OCI-LY7 (cell line): ENCODE data around the gene GALNT9. TPM values are rescaled to one million over a fixed set of nuclear protein-coding genes. Genes with fewer than 3 reads are reported as not detected.
"Not testable (repeated sequence)": the region's sequence is repeated elsewhere in the genome, so short reads cannot be mapped to it uniquely, and the experiment has no call there.

Experiments
- BruUV-seq: library from RNA; stranded (reverse); fragments of 400-500 nt; replicated peaks from 2 replicates; lab custom pipeline; 2021; lab: Mats Ljungman, UMichigan
- CTCF ChIA-PET: fragments of 300-600 bp; sonication (Branson Sonifier 250); formaldehyde crosslinking; loops from one replicate; lab custom pipeline; 2022; ENCODE audit warnings: antibody characterized with exemption; ENCODE audit not compliant: unreplicated experiment; lab: Charles Lee
- POLR2A ChIA-PET: fragments of 300-600 bp; sonication (Branson Sonifier 250); formaldehyde crosslinking; loops from one replicate; lab custom pipeline; 2022; ENCODE audit warnings: antibody characterized with exemption; lab: Charles Lee
- DNase-seq: peaks from one replicate; pipeline ENCODE4 v3.0.0-alpha.2; 2015; ENCODE audit warnings: low spot score
- H2AFZ ChIP-seq: fragments of 200-600 bp; sonication (generic), shearing (Covaris generic); 2 replicates; pipeline ENCODE4 v1.6.1; 2014; ENCODE audit warnings: mild to moderate bottlenecking, antibody characterized with exemption, low read length, moderate library complexity
- H3K27ac ChIP-seq: fragments of 200-600 bp; sonication (generic); 2 replicates; pipeline ENCODE4 v1.5.1; 2014; ENCODE audit warnings: mixed run types, low read depth, mild to moderate bottlenecking, moderate library complexity, low read length, inconsistent platforms; ENCODE audit not compliant: poor library complexity, severe bottlenecking
- H3K36me3 ChIP-seq: fragments of 200-600 bp; sonication (generic); 2 replicates; pipeline ENCODE4 v1.6.1; 2014; ENCODE audit warnings: mild to moderate bottlenecking, antibody characterized with exemption, low read length, moderate library complexity, mixed read lengths; ENCODE audit not compliant: insufficient read depth
- H3K4me1 ChIP-seq: fragments of 200-600 bp; sonication (generic); 2 replicates; pipeline ENCODE4 v1.5.1; 2014; ENCODE audit warnings: mild to moderate bottlenecking, low read length; ENCODE audit not compliant: insufficient read depth, poor library complexity, severe bottlenecking
- H3K4me2 ChIP-seq: fragments of 200-600 bp; sonication (generic); 2 replicates; pipeline ENCODE4 v1.6.1; 2014; ENCODE audit warnings: mild to moderate bottlenecking, low read length
- H3K4me3 ChIP-seq: fragments of 200-600 bp; sonication (generic); 2 replicates; pipeline ENCODE4 v1.5.1; 2014; ENCODE audit warnings: mild to moderate bottlenecking, low read depth, low read length; ENCODE audit not compliant: poor library complexity, severe bottlenecking
- H3K79me2 ChIP-seq: fragments of 200-600 bp; sonication (generic); 2 replicates; pipeline ENCODE4 v1.6.1; 2016; ENCODE audit warnings: low read depth, mild to moderate bottlenecking, low read length, moderate library complexity, mixed read lengths; ENCODE audit not compliant: insufficient read depth
- H3K9me2 ChIP-seq: fragments of 200-600 bp; sonication (generic); 2 replicates; pipeline ENCODE4 v1.6.1; 2016; ENCODE audit warnings: mild to moderate bottlenecking, low read length, mixed read lengths; ENCODE audit not compliant: insufficient read depth
- H3K9me3 ChIP-seq: fragments of 200-600 bp; sonication (generic); 2 replicates; pipeline ENCODE4 v1.6.1; 2014; ENCODE audit warnings: mild to moderate bottlenecking, mixed run types, low read length, mixed read lengths
- H4K20me1 ChIP-seq: fragments of 200-600 bp; sonication (generic); 2 replicates; pipeline ENCODE4 v1.6.1; 2014; ENCODE audit warnings: mild to moderate bottlenecking, antibody characterized with exemption, low read length, moderate library complexity, mixed read lengths; ENCODE audit not compliant: insufficient read depth
- CTCF ChIP-seq: fragments of 200-600 bp; sonication (generic); conservative IDR thresholded peaks from 2 replicates; pipeline ENCODE4 v1.5.1; 2014; ENCODE audit warnings: mild to moderate bottlenecking, antibody characterized with exemption, low read length, moderate library complexity, mixed read lengths
- EZH2phosphoT487 ChIP-seq: fragments of 200-600 bp; sonication (generic); IDR thresholded peaks from 2 replicates; pipeline ENCODE4 v1.6.1; 2018; ENCODE audit warnings: low read depth, borderline replicate concordance, mild to moderate bottlenecking, mixed run types, antibody characterized with exemption, low read length, moderate library complexity, mixed read lengths
- intact Hi-C: fragments of 100-400 bp; cut with micrococcal nuclease; formaldehyde crosslinking; loops from one replicate; pipeline ENCODE4 v1.10.0; 2022; ENCODE audit not compliant: unreplicated experiment
- total RNA-seq, 2 experiments: library from RNA; depleted of rRNA in 1 of 2; stranded (reverse); fragments of >200 nt in 1 of 2; shearing (Covaris generic) in 1 of 2; gene quantifications; 2 replicates each; pipeline ENCODE4 v1.2.3, GENCODE V29; 2014 to 2022

GALNT9 gene
- total RNA-seq, 2 experiments from 2014 or later: 0.28 TPM; not detected in 1

- Histone ChIP-seq H4K20me1 (no peaks in the 10 kb centered on the region), H3K79me2 (no peaks in the 10 kb centered on the region), H3K9me2 (no peaks in the 10 kb centered on the region), H3K9me3 (no peaks in the 10 kb centered on the region), H3K4me2 (no peak overlapping the region), H3K36me3 (no peaks in the 10 kb centered on the region), H3K4me1 (no peaks in the 10 kb centered on the region), H3K4me3 (no peak overlapping the region), H3K27ac (no peak overlapping the region), H2AFZ (no peak overlapping the region)
- TF ChIP-seq CTCF (no peak), EZH2phosphoT487 (no peak)
- BruUV-seq: no TSS peak
- ChIA-PET CTCF (no interaction called here), POLR2A (interaction anchor here (0.5 kb wide), 1 partner anchor 23 kb away, joined by 3 read pairs; no protein-coding TSS in a partner anchor)
- intact Hi-C loops: no loop called here
- DNase-seq: no peak
Observed at GRCh38 chr12:132243596-132244310, 85.6 kb downstream of the GALNT9 start.

GRCh38 chr12:132243171-132243570 lies 86.2 kb downstream of the GALNT9 start:
- H3K27ac ChIP-seq, H3K79me2 ChIP-seq, H4K20me1 ChIP-seq, BruUV-seq, intact Hi-C loops, H2AFZ ChIP-seq, H3K9me2 ChIP-seq, H3K4me1 ChIP-seq, H3K36me3 ChIP-seq, H3K4me2 ChIP-seq, H3K9me3 ChIP-seq, CTCF ChIA-PET, DNase-seq, POLR2A ChIA-PET, H3K4me3 ChIP-seq: not testable (repeated sequence)

GRCh38 chr12:132240669-132241007 lies 88.8 kb downstream of the GALNT9 start:
- H3K9me3 ChIP-seq, POLR2A ChIA-PET, BruUV-seq, H4K20me1 ChIP-seq, H2AFZ ChIP-seq, H3K79me2 ChIP-seq, H3K4me2 ChIP-seq, CTCF ChIA-PET, DNase-seq, H3K27ac ChIP-seq, H3K4me3 ChIP-seq, H3K9me2 ChIP-seq, H3K4me1 ChIP-seq, H3K36me3 ChIP-seq, intact Hi-C loops: not testable (repeated sequence)
